Measurements from ENCODE around the gene CDSN. TPM values are rescaled to one million over a fixed set of nuclear protein-coding genes. Genes with fewer than 3 reads are reported as not detected.

The CDSN gene
- total and polyA plus RNA-seq, 2 of the 4 experiments (the other 2 are of a cell fraction) = not detected

DNA sequence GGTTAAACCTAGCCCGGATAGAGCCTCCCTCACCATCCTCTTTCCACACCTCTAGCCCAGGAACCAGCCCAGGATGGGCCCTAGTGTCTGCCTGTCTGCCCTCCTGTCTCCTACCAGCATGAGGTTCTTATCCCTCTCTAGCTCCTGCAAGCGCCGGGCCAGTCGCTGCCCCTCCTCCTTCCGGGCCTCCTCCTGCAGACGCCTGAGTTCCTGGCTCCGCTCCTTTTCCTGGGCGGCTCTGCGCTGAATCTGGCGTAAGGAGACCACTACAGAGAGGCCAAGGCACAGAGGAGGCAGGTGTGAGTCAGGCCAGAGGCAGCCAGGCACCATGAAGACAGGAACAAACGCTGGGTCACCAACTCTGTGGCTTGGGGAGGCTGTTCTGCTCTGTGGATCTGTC lies 22.9 kb upstream of the CDSN start:
- H3K4me1 ChIP-seq (ENCODE audit: control insufficient read depth, insufficient read depth, low read length) = peaks cover 13% of the 10 kb centered on the region
- no CpG with 5 or more reads among the region's 11 CpGs for WGBS, 2 experiments (ENCODE audit: extremely low coverage in 2 of 2, insufficient read length in 1 of 2)
- H3K56ac ChIP-seq (ENCODE audit: extremely low read depth, insufficient read depth, low read length) = no peak overlapping the region
- H2BK120ac ChIP-seq (ENCODE audit: low read depth, low read length) = peak overlapping the region; percentile 39
- H3K36me3 ChIP-seq (ENCODE audit: control insufficient read depth, insufficient read depth, low read length) = peaks cover 20% of the 10 kb centered on the region
- peak overlapping the region; percentile 53 for H2AFZ ChIP-seq (replicated peaks; ENCODE audit: low read length, poor library complexity)
- H2BK20ac ChIP-seq (ENCODE audit: low read depth, low read length) = no peak overlapping the region
- no peak overlapping the region for H4K5ac ChIP-seq (ENCODE audit: low read depth, low read length)
- H3K4me3 ChIP-seq (ENCODE audit: insufficient read depth, low read depth, low read length) = no peak overlapping the region
- ChIA-PET CTCF (interaction anchor here (0.9 kb wide), 1 partner anchor 223 kb away, joined by 3 read pairs; no protein-coding TSS in a partner anchor), POLR2A (ENCODE audit: unreplicated experiment) (interaction anchor here (0.5 kb wide), 1 partner anchor 59 kb away, joined by 3 read pairs; no protein-coding TSS in a partner anchor)
- H2AK5ac ChIP-seq (ENCODE audit: low read depth, low read length) = no peak overlapping the region
- BruUV-seq (replicated peaks) = no TSS peak
- H4K20me1 ChIP-seq (ENCODE audit: insufficient read depth, low read length) = no peaks in the 10 kb centered on the region; the same call in 1 of the 2 replicates
- peak overlapping the region; percentile 37; the same call in 1 of the 2 replicates for H3K14ac ChIP-seq (replicated peaks; ENCODE audit: low read depth, low read length)
- H3K9me1 ChIP-seq (ENCODE audit: insufficient read depth, low read length) = peaks cover 15% of the 10 kb centered on the region
- no peaks in the 10 kb centered on the region for H3K9me3 ChIP-seq (ENCODE audit: control insufficient read depth, insufficient read depth, low read length)
- dilution Hi-C loops (cut with HindIII; ENCODE audit: low sequenced_read_pairs, unreplicated experiment) (no loop called here), intact Hi-C loops (cut with micrococcal nuclease) (no loop called here), in situ Hi-C loops (cut with MboI; ENCODE audit: low sequenced_read_pairs) (no loop called here)
- 0 out of 2 replicates have a peak overlapping the region, but pooled peaks have one; percentile 23 for H3K4ac ChIP-seq (ENCODE audit: low read depth, low read length)
- TF ChIP-seq CTCF (conservative IDR thresholded peaks at IDR 0.05; ENCODE audit: low read depth, low read length) = no peak
- no peak for TF ChIP-seq RAD21 (IDR thresholded peaks at IDR 0.05; ENCODE audit: low read length)
- TF ChIP-seq MXI1 (IDR thresholded peaks at IDR 0.05; ENCODE audit: borderline replicate concordance, low read depth, low read length) = no peak
- TF ChIP-seq RCOR1 (IDR thresholded peaks at IDR 0.05; ENCODE audit: insufficient replicate concordance, low read length) = no peak
- no peak for TF ChIP-seq MAZ (IDR thresholded peaks at IDR 0.05; ENCODE audit: borderline replicate concordance, low read depth, low read length)
- 0 out of 2 replicates have a peak, but pooled peaks have one; percentile 6 for TF ChIP-seq BHLHE40 (IDR thresholded peaks at IDR 0.05; ENCODE audit: low read depth, low read length)
- TF ChIP-seq SMC3 (IDR thresholded peaks at IDR 0.05; ENCODE audit: low read depth, low read length) = no peak
- no peak for TF ChIP-seq NFE2L2 (IDR thresholded peaks at IDR 0.05; ENCODE audit: low read depth, low read length)
- TF ChIP-seq, protein P1, sequence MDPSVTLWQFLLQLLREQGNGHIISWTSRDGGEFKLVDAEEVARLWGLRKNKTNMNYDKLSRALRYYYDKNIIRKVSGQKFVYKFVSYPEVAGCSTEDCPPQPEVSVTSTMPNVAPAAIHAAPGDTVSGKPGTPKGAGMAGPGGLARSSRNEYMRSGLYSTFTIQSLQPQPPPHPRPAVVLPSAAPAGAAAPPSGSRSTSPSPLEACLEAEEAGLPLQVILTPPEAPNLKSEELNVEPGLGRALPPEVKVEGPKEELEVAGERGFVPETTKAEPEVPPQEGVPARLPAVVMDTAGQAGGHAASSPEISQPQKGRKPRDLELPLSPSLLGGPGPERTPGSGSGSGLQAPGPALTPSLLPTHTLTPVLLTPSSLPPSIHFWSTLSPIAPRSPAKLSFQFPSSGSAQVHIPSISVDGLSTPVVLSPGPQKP (IDR thresholded peaks at IDR 0.05; ENCODE audit: borderline replicate concordance, low read depth, low read length) = no peak
- TF ChIP-seq CEBPB (IDR thresholded peaks at IDR 0.05; ENCODE audit: low read depth, low read length) = peak; percentile 58; the same call in 1 of the 2 replicates
- TF ChIP-seq MAFK (IDR thresholded peaks at IDR 0.05; ENCODE audit: low read depth, low read length) = no peak
- no peaks in the 10 kb centered on the region for H3K79me1 ChIP-seq (ENCODE audit: low read depth in 1 of 2, low read length in 2 of 2)
- ATAC-seq (ENCODE audit: low read depth) (peak; percentile 87), DNase-seq (peak; percentile 78)
- no peak overlapping the region for H3K23ac ChIP-seq (ENCODE audit: low read depth, low read length)
- H2AK9ac ChIP-seq (replicated peaks; ENCODE audit: low read depth, low read length, poor library complexity) = peak overlapping the region; percentile 7
- H2BK15ac ChIP-seq (ENCODE audit: low read depth, low read length) = no peak overlapping the region; the same call in 2 of the 3 replicates
- H3K18ac ChIP-seq (ENCODE audit: low read depth, low read length) = no peak overlapping the region
- no peak overlapping the region; the same call in 1 of the 2 replicates for H4K91ac ChIP-seq (ENCODE audit: insufficient read depth, low read depth, low read length)
- 0 out of 2 replicates have a peak overlapping the region, but pooled peaks have one; percentile 6 for H3K9ac ChIP-seq (ENCODE audit: low read depth, low read length)
- H3K4me2 ChIP-seq (ENCODE audit: low read depth, low read length) = no peak overlapping the region
- no peaks in the 10 kb centered on the region for H3K27me3 ChIP-seq (ENCODE audit: control insufficient read depth, insufficient read depth, low read length)
- peak overlapping the region in 1 of 2 experiments; percentile 37; a peak in 1 of 4 replicates for H4K8ac ChIP-seq (ENCODE audit: low read depth in 2 of 2, low read length in 2 of 2)
- no peak overlapping the region for H3K27ac ChIP-seq (ENCODE audit: insufficient read depth, low read length)
- H2BK5ac ChIP-seq (ENCODE audit: low read depth, low read length, poor library complexity, severe bottlenecking) = peak overlapping the region; percentile 26
